ENCODE data around the gene KMT2C.
A peak's percentile ranks its signal among the peaks of the same experiment; 100 is the strongest.
"Not testable (repeated sequence)": the region's sequence is repeated elsewhere in the genome, so short reads cannot be mapped to it uniquely, and the experiment has no call there.

The KMT2C gene

GRCh38 chr7:152464312-152465118 lies 28.7 kb upstream of the KMT2C start:
- Histone ChIP-seq H3K27me3 (ENCODE audit: control insufficient read depth, insufficient read depth, low read length) (no peaks in the 10 kb centered on the region), H3K9ac (ENCODE audit: low read depth, low read length) (peak overlapping the region; percentile 93), H3K9me3 (replicated peaks; ENCODE audit: low read length) (no peaks in the 10 kb centered on the region), H3K36me3 (ENCODE audit: insufficient read depth, low read length) (no peaks in the 10 kb centered on the region), H3K4me2 (ENCODE audit: low read length) (peak overlapping the region; percentile 82), H3K4me3 (ENCODE audit: low read length) (peak overlapping the region; percentile 84), H3K4me1 (ENCODE audit: control insufficient read depth, insufficient read depth, low read length) (peaks cover 3% of the 10 kb centered on the region)

GRCh38 chr7:152463709-152464311 lies 28.0 kb upstream of the KMT2C start:
- H3K4me3 ChIP-seq (ENCODE audit: low read length) = peak overlapping the region; percentile 92
- H3K9ac ChIP-seq (ENCODE audit: low read depth, low read length) = peak overlapping the region; percentile 93
- peak overlapping the region; percentile 97 for H3K4me2 ChIP-seq (ENCODE audit: low read length)

GRCh38 chr7:152462995-152463708 lies 27.3 kb upstream of the KMT2C start:
- Histone ChIP-seq H3K4me2 (ENCODE audit: low read length) (peak overlapping the region; percentile 97), H3K36me3 (ENCODE audit: insufficient read depth, low read length) (no peaks in the 10 kb centered on the region)

More at GRCh38 chr7:152463709-152464311, 28.0 kb upstream of the KMT2C start:
- Histone ChIP-seq H3K36me3 (ENCODE audit: insufficient read depth, low read length) (no peaks in the 10 kb centered on the region), H3K27me3 (ENCODE audit: control insufficient read depth, insufficient read depth, low read length) (no peaks in the 10 kb centered on the region), H3K4me1 (ENCODE audit: control insufficient read depth, insufficient read depth, low read length) (peaks cover 3% of the 10 kb centered on the region), H3K9me3 (replicated peaks; ENCODE audit: low read length) (no peaks in the 10 kb centered on the region)

GRCh38 chr7:152459724-152460251 lies 24.0 kb upstream of the KMT2C start:
- Histone ChIP-seq H3K4me3 (ENCODE audit: low read length) (no peak overlapping the region), H3K9ac (ENCODE audit: low read depth, low read length) (no peak overlapping the region), H3K27me3 (ENCODE audit: control insufficient read depth, insufficient read depth, low read length) (no peaks in the 10 kb centered on the region), H3K4me1 (ENCODE audit: control insufficient read depth, insufficient read depth, low read length) (no peaks in the 10 kb centered on the region), H3K4me2 (ENCODE audit: low read length) (no peak overlapping the region), H3K36me3 (ENCODE audit: insufficient read depth, low read length) (no peaks in the 10 kb centered on the region), H3K9me3 (replicated peaks; ENCODE audit: low read length) (no peaks in the 10 kb centered on the region)

More at GRCh38 chr7:152462995-152463708, 27.3 kb upstream of the KMT2C start:
- Histone ChIP-seq H3K27me3 (ENCODE audit: control insufficient read depth, insufficient read depth, low read length) (no peaks in the 10 kb centered on the region), H3K4me3 (ENCODE audit: low read length) (peak overlapping the region; percentile 92), H3K4me1 (ENCODE audit: control insufficient read depth, insufficient read depth, low read length) (peaks cover 3% of the 10 kb centered on the region), H3K9ac (ENCODE audit: low read depth, low read length) (peak overlapping the region; percentile 83), H3K9me3 (replicated peaks; ENCODE audit: low read length) (no peaks in the 10 kb centered on the region)

- Histone ChIP-seq H3K9me3 (replicated peaks; ENCODE audit: low read length) (no peaks in the 10 kb centered on the region), H3K27me3 (ENCODE audit: control insufficient read depth, insufficient read depth, low read length) (no peaks in the 10 kb centered on the region), H3K4me2 (ENCODE audit: low read length) (no peak overlapping the region), H3K4me1 (ENCODE audit: control insufficient read depth, insufficient read depth, low read length) (no peaks in the 10 kb centered on the region), H3K4me3 (ENCODE audit: low read length) (no peak overlapping the region), H3K9ac (ENCODE audit: low read depth, low read length) (no peak overlapping the region), H3K36me3 (ENCODE audit: insufficient read depth, low read length) (no peaks in the 10 kb centered on the region)
Measured at GRCh38 chr7:152451356-152451755, 15.6 kb upstream of the KMT2C start.

GRCh38 chr7:152445386-152446008 lies 9.7 kb upstream of the KMT2C start:
- not testable (repeated sequence) for H3K4me3 ChIP-seq (ENCODE audit: low read length); H3K9me3 ChIP-seq (replicated peaks; ENCODE audit: low read length); H3K4me1 ChIP-seq (ENCODE audit: control insufficient read depth, insufficient read depth, low read length); H3K27me3 ChIP-seq (ENCODE audit: control insufficient read depth, insufficient read depth, low read length); H3K9ac ChIP-seq (ENCODE audit: low read depth, low read length); H3K4me2 ChIP-seq (ENCODE audit: low read length); H3K36me3 ChIP-seq (ENCODE audit: insufficient read depth, low read length)

GRCh38 chr7:152443586-152443985 lies 7.8 kb upstream of the KMT2C start:
- Histone ChIP-seq H3K9ac (ENCODE audit: low read depth, low read length) (no peak overlapping the region), H3K36me3 (ENCODE audit: insufficient read depth, low read length) (no peaks in the 10 kb centered on the region), H3K4me1 (ENCODE audit: control insufficient read depth, insufficient read depth, low read length) (no peaks in the 10 kb centered on the region), H3K9me3 (replicated peaks; ENCODE audit: low read length) (no peaks in the 10 kb centered on the region), H3K27me3 (ENCODE audit: control insufficient read depth, insufficient read depth, low read length) (no peaks in the 10 kb centered on the region), H3K4me2 (ENCODE audit: low read length) (no peak overlapping the region), H3K4me3 (ENCODE audit: low read length) (no peak overlapping the region)

- Histone ChIP-seq H3K4me1 (ENCODE audit: control insufficient read depth, insufficient read depth, low read length) (no peaks in the 10 kb centered on the region), H3K9me3 (replicated peaks; ENCODE audit: low read length) (no peaks in the 10 kb centered on the region), H3K4me2 (ENCODE audit: low read length) (no peak overlapping the region), H3K4me3 (ENCODE audit: low read length) (no peak overlapping the region), H3K27me3 (ENCODE audit: control insufficient read depth, insufficient read depth, low read length) (no peaks in the 10 kb centered on the region), H3K36me3 (ENCODE audit: insufficient read depth, low read length) (no peaks in the 10 kb centered on the region), H3K9ac (ENCODE audit: low read depth, low read length) (no peak overlapping the region)
Measured at GRCh38 chr7:152442330-152442835, 6.6 kb upstream of the KMT2C start.

GRCh38 chr7:152441810-152442209 lies 6.0 kb upstream of the KMT2C start:
- not testable (repeated sequence) for H3K4me1 ChIP-seq (ENCODE audit: control insufficient read depth, insufficient read depth, low read length); H3K4me3 ChIP-seq (ENCODE audit: low read length); H3K9ac ChIP-seq (ENCODE audit: low read depth, low read length); H3K4me2 ChIP-seq (ENCODE audit: low read length); H3K27me3 ChIP-seq (ENCODE audit: control insufficient read depth, insufficient read depth, low read length); H3K36me3 ChIP-seq (ENCODE audit: insufficient read depth, low read length); H3K9me3 ChIP-seq (replicated peaks; ENCODE audit: low read length)

- not testable (repeated sequence) for H3K4me3 ChIP-seq (ENCODE audit: low read length); H3K9ac ChIP-seq (ENCODE audit: low read depth, low read length); H3K4me1 ChIP-seq (ENCODE audit: control insufficient read depth, insufficient read depth, low read length); H3K36me3 ChIP-seq (ENCODE audit: insufficient read depth, low read length); H3K27me3 ChIP-seq (ENCODE audit: control insufficient read depth, insufficient read depth, low read length); H3K9me3 ChIP-seq (replicated peaks; ENCODE audit: low read length); H3K4me2 ChIP-seq (ENCODE audit: low read length)
Measured at GRCh38 chr7:152441168-152441567, 5.4 kb upstream of the KMT2C start.

- not testable (repeated sequence) for H3K9ac ChIP-seq (ENCODE audit: low read depth, low read length); H3K27me3 ChIP-seq (ENCODE audit: control insufficient read depth, insufficient read depth, low read length); H3K4me1 ChIP-seq (ENCODE audit: control insufficient read depth, insufficient read depth, low read length); H3K4me3 ChIP-seq (ENCODE audit: low read length); H3K9me3 ChIP-seq (replicated peaks; ENCODE audit: low read length); H3K4me2 ChIP-seq (ENCODE audit: low read length); H3K36me3 ChIP-seq (ENCODE audit: insufficient read depth, low read length)
Measured at GRCh38 chr7:152438017-152438416, 2.2 kb upstream of the KMT2C start.

Data from skeletal muscle satellite cell (primary cell).